Measurements from ENCODE around the gene BTNL9.

DNA sequence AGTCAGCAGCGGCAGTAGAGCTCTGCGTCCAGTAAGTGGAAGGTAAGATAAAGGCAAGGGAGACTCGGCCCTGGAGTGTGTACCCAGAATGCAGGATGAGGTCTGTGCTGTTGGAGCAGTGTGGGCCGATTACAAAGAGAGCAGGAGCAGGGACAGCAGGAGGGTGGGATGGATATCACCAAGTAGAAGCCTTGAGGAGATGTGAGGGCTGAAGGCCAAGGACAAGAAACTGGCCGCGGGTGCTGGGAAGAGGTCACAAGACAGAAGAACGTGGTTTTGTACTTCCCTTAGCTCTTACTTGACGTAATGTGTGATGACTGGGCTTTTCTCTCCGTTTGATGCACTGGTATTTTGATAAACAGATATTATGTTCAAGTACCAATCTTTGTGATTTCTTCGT is 47.2 kb downstream of the BTNL9 start:
- TF ChIP-seq, protein P1, sequence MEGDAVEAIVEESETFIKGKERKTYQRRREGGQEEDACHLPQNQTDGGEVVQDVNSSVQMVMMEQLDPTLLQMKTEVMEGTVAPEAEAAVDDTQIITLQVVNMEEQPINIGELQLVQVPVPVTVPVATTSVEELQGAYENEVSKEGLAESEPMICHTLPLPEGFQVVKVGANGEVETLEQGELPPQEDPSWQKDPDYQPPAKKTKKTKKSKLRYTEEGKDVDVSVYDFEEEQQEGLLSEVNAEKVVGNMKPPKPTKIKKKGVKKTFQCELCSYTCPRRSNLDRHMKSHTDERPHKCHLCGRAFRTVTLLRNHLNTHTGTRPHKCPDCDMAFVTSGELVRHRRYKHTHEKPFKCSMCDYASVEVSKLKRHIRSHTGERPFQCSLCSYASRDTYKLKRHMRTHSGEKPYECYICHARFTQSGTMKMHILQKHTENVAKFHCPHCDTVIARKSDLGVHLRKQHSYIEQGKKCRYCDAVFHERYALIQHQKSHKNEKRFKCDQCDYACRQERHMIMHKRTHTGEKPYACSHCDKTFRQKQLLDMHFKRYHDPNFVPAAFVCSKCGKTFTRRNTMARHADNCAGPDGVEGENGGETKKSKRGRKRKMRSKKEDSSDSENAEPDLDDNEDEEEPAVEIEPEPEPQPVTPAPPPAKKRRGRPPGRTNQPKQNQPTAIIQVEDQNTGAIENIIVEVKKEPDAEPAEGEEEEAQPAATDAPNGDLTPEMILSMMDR (IDR thresholded peaks at IDR 0.05): no peak
- TF ChIP-seq POLR2AphosphoS5 (IDR thresholded peaks at IDR 0.05; ENCODE audit: low read depth, low read length) (no peak), TCF7L2 (IDR thresholded peaks at IDR 0.05; ENCODE audit: low read depth, low read length) (no peak)
- TF ChIP-seq, protein P2, sequence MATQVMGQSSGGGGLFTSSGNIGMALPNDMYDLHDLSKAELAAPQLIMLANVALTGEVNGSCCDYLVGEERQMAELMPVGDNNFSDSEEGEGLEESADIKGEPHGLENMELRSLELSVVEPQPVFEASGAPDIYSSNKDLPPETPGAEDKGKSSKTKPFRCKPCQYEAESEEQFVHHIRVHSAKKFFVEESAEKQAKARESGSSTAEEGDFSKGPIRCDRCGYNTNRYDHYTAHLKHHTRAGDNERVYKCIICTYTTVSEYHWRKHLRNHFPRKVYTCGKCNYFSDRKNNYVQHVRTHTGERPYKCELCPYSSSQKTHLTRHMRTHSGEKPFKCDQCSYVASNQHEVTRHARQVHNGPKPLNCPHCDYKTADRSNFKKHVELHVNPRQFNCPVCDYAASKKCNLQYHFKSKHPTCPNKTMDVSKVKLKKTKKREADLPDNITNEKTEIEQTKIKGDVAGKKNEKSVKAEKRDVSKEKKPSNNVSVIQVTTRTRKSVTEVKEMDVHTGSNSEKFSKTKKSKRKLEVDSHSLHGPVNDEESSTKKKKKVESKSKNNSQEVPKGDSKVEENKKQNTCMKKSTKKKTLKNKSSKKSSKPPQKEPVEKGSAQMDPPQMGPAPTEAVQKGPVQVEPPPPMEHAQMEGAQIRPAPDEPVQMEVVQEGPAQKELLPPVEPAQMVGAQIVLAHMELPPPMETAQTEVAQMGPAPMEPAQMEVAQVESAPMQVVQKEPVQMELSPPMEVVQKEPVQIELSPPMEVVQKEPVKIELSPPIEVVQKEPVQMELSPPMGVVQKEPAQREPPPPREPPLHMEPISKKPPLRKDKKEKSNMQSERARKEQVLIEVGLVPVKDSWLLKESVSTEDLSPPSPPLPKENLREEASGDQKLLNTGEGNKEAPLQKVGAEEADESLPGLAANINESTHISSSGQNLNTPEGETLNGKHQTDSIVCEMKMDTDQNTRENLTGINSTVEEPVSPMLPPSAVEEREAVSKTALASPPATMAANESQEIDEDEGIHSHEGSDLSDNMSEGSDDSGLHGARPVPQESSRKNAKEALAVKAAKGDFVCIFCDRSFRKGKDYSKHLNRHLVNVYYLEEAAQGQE (IDR thresholded peaks at IDR 0.05; ENCODE audit: insufficient read depth in 1 of 2, low read depth in 2 of 2, low read length in 1 of 2): no peak
